Gastrocnemius medialis (tissue), 4 donors: ENCODE results near the gene CTIF. TPM values are rescaled to one million over a fixed set of nuclear protein-coding genes. Genes with fewer than 3 reads are reported as not detected.
A peak's percentile ranks its signal among the peaks of the same experiment; 100 is the strongest.

Source experiments
- ATAC-seq, 2 donors: fragments of 150-250 bp; one replicate each; pipeline ENCODE4 v1.9.1; 2016
- DNase-seq, 2 donors: peaks; one replicate each; pipeline ENCODE4 v3.0.0-alpha.2; 2019
- H3K27ac ChIP-seq, 4 donors: fragments of 200-600 bp; sonication (generic); 1 replicate in 1 of 4; 2 replicates in 3 of 4; pipeline ENCODE4 v1.5.1; 2016 to 2018; ENCODE audit warnings: mild to moderate bottlenecking in 2 of 4, moderate library complexity in 1 of 4
- H3K27me3 ChIP-seq, 3 donors: fragments of 200-600 bp; sonication (generic) in 2 of 3; 1 replicate in 1 of 3; 2 replicates in 2 of 3; pipeline versions ENCODE4 v1.5.1 to v1.6.0; 2016 to 2019; ENCODE audit warnings: mild to moderate bottlenecking in 1 of 3, moderate library complexity in 1 of 3
- H3K36me3 ChIP-seq, 2 donors: fragments of 200-600 bp; sonication (generic) in 1 of 2; one replicate each; pipeline ENCODE4 v1.5.1; 2017 to 2018
- H3K4me1 ChIP-seq, 2 donors: fragments of 200-600 bp; sonication (generic) in 1 of 2; one replicate each; pipeline ENCODE4 v1.5.1; 2016 to 2017; ENCODE audit warnings: mild to moderate bottlenecking in 2 of 2
- H3K4me3 ChIP-seq, 4 donors: fragments of 200-600 bp; sonication (generic) in 3 of 4; 1 replicate in 1 of 4; 2 replicates in 3 of 4; pipeline ENCODE4 v1.5.1; 2016 to 2019; ENCODE audit warnings: mild to moderate bottlenecking in 2 of 4
- H3K9me3 ChIP-seq, 3 donors: fragments of 200-600 bp; sonication (generic) in 2 of 3; 1 replicate in 1 of 3; 2 replicates in 2 of 3; pipeline ENCODE4 v1.5.1; 2016 to 2019
- CTCF ChIP-seq, 5 experiments: fragments of 450-650 bp in 3 of 5; fragments of 200-600 bp in 2 of 5; sonication (generic) in 2 of 5; IDR thresholded peaks in 4 of 5; conservative IDR thresholded peaks in 1 of 5; 1 replicate in 4 of 5; 2 replicates in 1 of 5; pipeline ENCODE4 v1.5.1; 2016 to 2019; ENCODE audit warnings: antibody characterized with exemption in 5 of 5, mild to moderate bottlenecking in 3 of 5, moderate library complexity in 3 of 5
- POLR2A ChIP-seq, 2 donors: fragments of 450-650 bp; IDR thresholded peaks; one replicate each; pipeline ENCODE4 v1.6.1; 2017; ENCODE audit warnings: antibody characterized with exemption in 2 of 2, mild to moderate bottlenecking in 2 of 2, moderate library complexity in 2 of 2
- in situ Hi-C, 4 donors: fragments of 200-750 bp; cut with MboI; loops; one replicate each; pipeline versions ENCODE4 v1.15.0 to v1.8.0; 2017; ENCODE audit warnings: low sequenced_read_pairs in 4 of 4
- intact Hi-C: fragments of 100-400 bp; cut with DNase I; formaldehyde crosslinking; loops from one replicate; pipeline ENCODE4 v1.15.1; 2023; ENCODE audit warnings: low total_unique reads
- total RNA-seq, 4 donors: library from RNA; depleted of rRNA; stranded (reverse); fragments of >200 nt; gene quantifications; one replicate each; pipeline versions ENCODE4 v1.1.0 to v1.2.3, GENCODE V29; 2016

CTIF gene
- total RNA-seq, 4 donors from 2014 or later, result 20.2 to 35.4 (median 23.1) TPM

- in situ Hi-C loops, result no loop called here
- intact Hi-C loops, result no loop called here
These were observed 283.0 kb downstream of the CTIF start for GRCh38 chr18:48821845-48822244.

DNA sequence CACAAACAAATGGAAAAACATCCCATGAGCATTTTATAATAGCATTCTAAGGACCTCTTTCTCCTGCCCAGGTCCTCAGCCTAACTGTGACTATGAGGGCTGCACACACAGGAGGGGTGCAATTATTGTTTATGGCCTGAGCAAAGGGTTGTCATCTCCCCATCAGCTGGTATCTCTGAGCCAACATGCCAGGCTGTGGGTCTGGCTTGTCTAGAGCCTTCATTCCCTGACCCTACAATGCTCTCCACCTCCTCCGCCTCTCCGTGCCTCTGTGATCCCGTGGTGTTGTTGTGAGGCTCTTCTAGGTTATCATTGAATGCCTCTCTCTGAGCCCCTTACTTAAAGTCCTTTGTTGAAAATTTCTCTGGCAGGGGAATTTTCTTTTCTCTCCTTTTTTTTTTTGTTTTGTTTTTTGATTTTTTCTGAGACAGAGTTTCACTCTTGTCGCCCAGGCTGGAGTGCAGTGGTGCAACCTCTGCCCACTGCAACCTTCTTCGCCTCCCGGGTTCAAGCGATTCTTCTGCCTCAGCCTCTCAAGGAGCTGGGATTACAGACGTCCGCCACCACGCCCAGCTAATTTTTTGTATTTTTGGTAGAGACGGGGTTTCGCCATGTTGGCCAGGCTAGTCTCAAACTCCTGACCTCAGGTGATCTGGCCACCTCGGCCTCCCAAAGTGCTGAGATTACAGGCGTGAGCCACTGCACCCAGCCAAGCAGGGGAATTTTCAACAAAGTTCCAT lies 285.6 kb downstream of the CTIF start:
- no peak for TF ChIP-seq POLR2A (IDR thresholded peaks at IDR 0.05)
- TF ChIP-seq CTCF (IDR thresholded peaks at IDR 0.05 in 4 of 5, conservative IDR thresholded peaks at IDR 0.05 in 1 of 5), result no peak
- DNase-seq (peak; percentile 1 to 2), ATAC-seq (no peak)
- H3K4me3 ChIP-seq, result no peak overlapping the region
- peaks cover 18 to 25% of the 10 kb centered on the region in 2 donors for H3K4me1 ChIP-seq
- intact Hi-C loops (no loop called here), in situ Hi-C loops (no loop called here)
- H3K27ac ChIP-seq, result no peak overlapping the region
- no peaks in the 10 kb centered on the region for H3K36me3 ChIP-seq
- H3K9me3 ChIP-seq, result no peaks in the 10 kb centered on the region
- no peaks in the 10 kb centered on the region for H3K27me3 ChIP-seq

More at GRCh38 chr18:48821845-48822244, 283.0 kb downstream of the CTIF start:
- Histone ChIP-seq H3K27me3 (no peaks in the 10 kb centered on the region), H3K4me1 (peaks cover 0 to 6% of the 10 kb centered on the region in 2 donors), H3K4me3 (no peak overlapping the region), H3K9me3 (no peaks in the 10 kb centered on the region), H3K27ac (no peak overlapping the region), H3K36me3 (peaks cover 0 to 7% of the 10 kb centered on the region in 2 donors)
- no peak for ATAC-seq
- TF ChIP-seq CTCF (IDR thresholded peaks at IDR 0.05 in 4 of 5, conservative IDR thresholded peaks at IDR 0.05 in 1 of 5) (no peak), POLR2A (IDR thresholded peaks at IDR 0.05) (no peak)
- DNase-seq, result no peak

- H3K4me1 ChIP-seq, result peaks cover 18 to 25% of the 10 kb centered on the region in 2 donors
- intact Hi-C loops (no loop called here), in situ Hi-C loops (no loop called here)
- H3K27me3 ChIP-seq, result no peaks in the 10 kb centered on the region
- no peaks in the 10 kb centered on the region for H3K9me3 ChIP-seq
- H3K4me3 ChIP-seq, result no peak overlapping the region
- TF ChIP-seq POLR2A (IDR thresholded peaks at IDR 0.05) (no peak), CTCF (IDR thresholded peaks at IDR 0.05 in 4 of 5, conservative IDR thresholded peaks at IDR 0.05 in 1 of 5) (no peak)
- DNase-seq (peak; percentile 1 to 2), ATAC-seq (no peak)
- no peaks in the 10 kb centered on the region for H3K36me3 ChIP-seq
- no peak overlapping the region for H3K27ac ChIP-seq
These were observed 286.4 kb downstream of the CTIF start for GRCh38 chr18:48825101-48825745.

DNA sequence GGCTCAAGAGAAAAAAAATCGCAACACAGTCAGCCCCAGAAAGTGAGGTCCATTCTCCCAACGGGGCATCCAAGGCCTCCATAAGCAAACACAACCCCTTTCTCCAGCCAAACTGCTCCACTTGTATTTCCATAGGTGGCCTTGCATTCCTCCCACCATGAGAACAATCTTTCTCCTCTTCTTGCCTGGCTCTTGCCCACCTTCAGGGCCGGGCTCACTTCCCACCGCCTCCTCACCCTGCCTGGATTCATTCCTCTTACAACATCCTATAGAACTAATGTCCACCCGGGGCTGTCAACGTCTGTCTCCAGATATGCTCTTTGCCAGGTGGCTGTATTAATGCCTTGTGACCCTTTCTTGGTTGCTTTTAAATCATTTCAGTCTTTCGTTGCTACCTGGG lies 287.4 kb downstream of the CTIF start:
- Histone ChIP-seq H3K4me3 (no peak overlapping the region), H3K36me3 (no peaks in the 10 kb centered on the region), H3K9me3 (no peaks in the 10 kb centered on the region), H3K27ac (no peak overlapping the region), H3K27me3 (no peaks in the 10 kb centered on the region), H3K4me1 (peaks cover 18 to 25% of the 10 kb centered on the region in 2 donors)
- ATAC-seq (no peak), DNase-seq (peak in 1 of 2 donors; percentile 9)
- intact Hi-C loops (no loop called here), in situ Hi-C loops (no loop called here)
- TF ChIP-seq POLR2A (IDR thresholded peaks at IDR 0.05), result no peak
- no peak for TF ChIP-seq CTCF (IDR thresholded peaks at IDR 0.05 in 4 of 5, conservative IDR thresholded peaks at IDR 0.05 in 1 of 5)
